Upper lobe of right lung (tissue), 1 donor: ENCODE measurements around the gene ZBP1. TPM values are rescaled to one million over a fixed set of nuclear protein-coding genes. Genes with fewer than 3 reads are reported as not detected.

Experiments used
- ATAC-seq: fragments of 200-7000 bp; cut with Tn5 transposase; one replicate; pipeline ENCODE4 v1.9.1; 2020; ENCODE audit warnings: mild to moderate bottlenecking, moderate library complexity
- DNase-seq: peaks from one replicate; pipeline ENCODE4 v3.0.0-alpha.2; 2020
- H3K27ac ChIP-seq: fragments of 200-600 bp; one replicate; pipeline ENCODE4 v1.8.0; 2022
- H3K27me3 ChIP-seq: fragments of 200-600 bp; one replicate; pipeline ENCODE4 v1.8.0; 2022; ENCODE audit warnings: mild to moderate bottlenecking
- H3K36me3 ChIP-seq: fragments of 200-600 bp; one replicate; pipeline ENCODE4 v1.8.0; 2022
- H3K4me1 ChIP-seq: fragments of 200-600 bp; one replicate; pipeline ENCODE4 v1.8.0; 2022
- H3K4me3 ChIP-seq: fragments of 200-600 bp; one replicate; pipeline ENCODE4 v1.8.0; 2022; ENCODE audit warnings: mild to moderate bottlenecking
- H3K9me3 ChIP-seq: fragments of 200-600 bp; one replicate; pipeline ENCODE4 v1.8.0; 2022
- intact Hi-C: fragments of 100-400 bp; cut with DNase I; formaldehyde crosslinking; loops from one replicate; pipeline ENCODE4 v1.11.0; 2022
- total RNA-seq: library from RNA; stranded (reverse); fragmentation: NEBNext Ultra II Directional; extraction: Animal tissue kit (Norgen Biotek cat#: 25700); gene quantifications from one replicate; pipeline ENCODE4 v1.2.1, GENCODE V29; 2021
- TF ChIP-seq, protein P1 (sequence below): fragments of 200-600 bp; IDR thresholded peaks from one replicate; pipeline ENCODE4 v1.8.0; 2022; ENCODE audit warnings: antibody characterized with exemption
- donor health status: DM: no; HTN: yes; CAD: no; lungs with severe emphysema.

The ZBP1 gene
- total RNA-seq, 1 donor from 2014 or later, result 2.7 TPM

DNA sequence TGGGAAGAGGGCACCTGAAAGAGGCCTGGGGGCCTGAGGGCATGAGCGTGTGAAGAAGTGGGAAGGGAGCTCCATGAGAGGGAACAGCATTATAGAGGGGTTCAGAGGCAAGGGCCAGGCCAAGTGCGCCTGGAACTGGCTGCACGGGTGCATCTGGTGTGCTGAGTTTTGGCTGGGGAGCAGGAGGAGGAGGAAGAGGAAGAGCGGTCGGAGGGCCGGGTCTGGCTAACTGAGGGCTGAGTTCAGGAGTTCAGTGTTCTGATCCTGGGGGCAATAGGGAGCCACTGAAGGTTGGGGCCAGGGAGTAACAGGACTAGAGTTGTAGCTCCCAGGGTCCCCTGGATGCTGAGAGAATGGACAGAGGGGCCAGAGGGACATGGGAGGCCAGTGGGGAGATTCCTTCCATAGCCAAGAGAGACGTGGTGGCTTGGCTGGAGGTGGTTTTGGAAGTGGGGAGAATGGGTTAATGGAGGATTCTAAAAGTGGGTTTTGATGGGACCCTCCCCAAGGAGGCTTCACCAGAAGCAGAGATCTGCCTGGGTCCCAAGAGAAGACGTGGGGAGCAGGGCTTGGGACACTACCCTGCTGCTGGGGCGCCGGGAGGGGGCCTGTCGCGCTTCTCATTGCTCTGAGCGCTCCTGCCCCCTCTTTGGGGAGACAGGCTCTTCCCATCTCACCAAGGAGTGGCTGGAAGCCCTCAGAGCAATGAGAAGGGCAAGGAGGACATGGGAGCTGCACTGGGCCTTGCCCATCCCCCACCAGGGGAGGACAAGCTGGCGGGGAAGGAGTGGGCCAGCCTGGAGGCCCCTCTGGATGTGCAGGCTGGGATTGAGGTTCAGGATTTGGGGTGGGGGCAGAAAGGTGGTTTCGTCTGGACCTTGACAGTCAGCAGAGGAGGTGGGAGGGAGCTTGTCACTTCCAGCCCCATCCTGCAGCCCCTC lies 28.7 kb downstream of the ZBP1 start:
- H3K27me3 ChIP-seq, result no peaks in the 10 kb centered on the region
- no peaks in the 10 kb centered on the region for H3K9me3 ChIP-seq
- ATAC-seq (no peak), DNase-seq (no peak)
- no peak overlapping the region for H3K4me3 ChIP-seq
- intact Hi-C loops, result loop anchor here (5.0 to 10.0 kb wide), 2 partner anchors 69 to 217 kb away; no protein-coding TSS in a partner anchor
- H3K4me1 ChIP-seq, result no peaks in the 10 kb centered on the region
- no peak overlapping the region for H3K27ac ChIP-seq
- TF ChIP-seq, protein P1, sequence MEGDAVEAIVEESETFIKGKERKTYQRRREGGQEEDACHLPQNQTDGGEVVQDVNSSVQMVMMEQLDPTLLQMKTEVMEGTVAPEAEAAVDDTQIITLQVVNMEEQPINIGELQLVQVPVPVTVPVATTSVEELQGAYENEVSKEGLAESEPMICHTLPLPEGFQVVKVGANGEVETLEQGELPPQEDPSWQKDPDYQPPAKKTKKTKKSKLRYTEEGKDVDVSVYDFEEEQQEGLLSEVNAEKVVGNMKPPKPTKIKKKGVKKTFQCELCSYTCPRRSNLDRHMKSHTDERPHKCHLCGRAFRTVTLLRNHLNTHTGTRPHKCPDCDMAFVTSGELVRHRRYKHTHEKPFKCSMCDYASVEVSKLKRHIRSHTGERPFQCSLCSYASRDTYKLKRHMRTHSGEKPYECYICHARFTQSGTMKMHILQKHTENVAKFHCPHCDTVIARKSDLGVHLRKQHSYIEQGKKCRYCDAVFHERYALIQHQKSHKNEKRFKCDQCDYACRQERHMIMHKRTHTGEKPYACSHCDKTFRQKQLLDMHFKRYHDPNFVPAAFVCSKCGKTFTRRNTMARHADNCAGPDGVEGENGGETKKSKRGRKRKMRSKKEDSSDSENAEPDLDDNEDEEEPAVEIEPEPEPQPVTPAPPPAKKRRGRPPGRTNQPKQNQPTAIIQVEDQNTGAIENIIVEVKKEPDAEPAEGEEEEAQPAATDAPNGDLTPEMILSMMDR, result no peak
- H3K36me3 ChIP-seq, result no peaks in the 10 kb centered on the region

DNA sequence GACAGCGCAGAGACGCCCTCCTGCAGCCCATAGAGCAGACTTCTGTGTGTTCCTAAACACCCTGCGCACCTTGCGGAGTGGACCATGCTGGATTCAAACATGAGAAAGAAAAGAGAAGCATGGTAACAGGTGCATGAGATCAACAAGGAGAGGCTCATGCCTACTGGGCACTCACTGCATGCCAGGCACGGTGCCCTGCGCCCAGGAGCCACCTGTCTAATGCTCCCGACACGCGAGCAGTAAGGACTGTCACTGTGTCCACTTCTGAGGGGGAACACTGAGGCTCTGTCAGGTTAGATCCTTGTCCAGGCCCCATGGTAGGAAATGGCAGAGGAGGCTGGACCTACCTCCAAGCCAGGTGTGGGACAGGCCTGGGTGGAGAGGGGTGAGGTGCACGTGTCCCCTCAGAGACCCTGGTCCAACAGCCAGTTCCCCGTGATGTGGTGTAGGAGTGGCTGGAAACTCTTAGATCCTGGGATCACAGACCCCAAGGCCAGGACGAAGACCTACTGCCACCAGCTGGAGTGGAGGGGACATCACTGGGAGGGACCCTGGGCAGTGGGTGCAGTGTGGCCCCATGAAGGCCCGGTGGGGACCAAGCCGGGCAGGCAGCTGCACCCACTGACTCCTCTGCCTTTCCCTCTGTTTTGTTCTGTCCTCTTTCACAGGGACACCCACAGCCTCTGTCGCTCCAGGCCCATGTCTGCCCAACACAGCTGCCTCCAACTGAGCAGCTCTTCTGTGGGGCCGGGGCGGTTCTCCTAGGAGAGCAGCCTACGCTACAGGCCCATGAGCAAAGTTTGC lies 29.5 kb downstream of the ZBP1 start:
- no peaks in the 10 kb centered on the region for H3K4me1 ChIP-seq
- H3K27ac ChIP-seq, result no peak overlapping the region
- intact Hi-C loops, result loop anchor here (5.0 to 10.0 kb wide), 2 partner anchors 68 to 216 kb away; no protein-coding TSS in a partner anchor
- no peaks in the 10 kb centered on the region for H3K9me3 ChIP-seq
- ATAC-seq (no peak), DNase-seq (no peak)
- no peaks in the 10 kb centered on the region for H3K27me3 ChIP-seq
- H3K36me3 ChIP-seq, result no peaks in the 10 kb centered on the region
- H3K4me3 ChIP-seq, result no peak overlapping the region
- TF ChIP-seq, protein P1, result no peak

DNA sequence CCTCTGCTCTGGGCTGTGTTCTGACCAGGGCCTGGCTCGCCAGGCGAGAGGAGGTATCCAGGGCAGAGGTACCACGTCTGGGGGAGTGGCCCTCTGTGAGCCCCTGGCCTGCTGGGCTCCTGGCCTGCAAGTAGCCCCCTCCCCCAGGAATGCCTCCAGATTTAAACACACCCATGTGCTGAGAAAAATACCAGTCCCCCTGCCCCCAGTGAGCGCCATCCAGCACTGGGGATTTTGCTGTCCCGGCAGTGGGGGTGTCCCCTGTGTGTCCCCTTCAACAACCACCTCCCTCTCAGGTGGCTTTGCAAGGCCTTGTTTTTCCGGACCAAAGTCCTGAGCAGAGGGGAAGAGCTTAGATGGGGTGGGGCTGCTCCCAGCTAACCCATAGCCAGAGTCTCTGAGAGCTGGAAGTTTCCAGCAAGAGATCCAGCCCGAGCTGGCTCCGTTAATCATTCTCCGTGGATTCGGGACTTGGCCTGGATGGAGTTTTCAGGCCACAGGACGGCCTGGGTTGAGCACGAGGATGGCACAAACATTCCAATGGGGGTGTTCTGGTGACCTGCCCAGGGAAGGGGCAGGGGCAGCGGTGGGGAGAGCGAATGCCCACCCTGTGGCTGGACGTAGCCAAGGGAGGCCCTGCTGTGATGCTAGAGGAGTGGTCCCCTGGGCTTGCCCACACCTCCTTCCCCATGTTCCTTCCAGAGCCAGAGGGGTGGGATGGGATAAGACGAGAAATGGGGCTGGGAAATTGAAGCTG lies 30.3 kb downstream of the ZBP1 start:
- Histone ChIP-seq H3K9me3 (no peaks in the 10 kb centered on the region), H3K4me1 (no peaks in the 10 kb centered on the region), H3K27me3 (no peaks in the 10 kb centered on the region), H3K36me3 (no peaks in the 10 kb centered on the region), H3K4me3 (no peak overlapping the region), H3K27ac (no peak overlapping the region)
- DNase-seq, result no peak
- ATAC-seq, result no peak
- TF ChIP-seq, protein P1, result no peak
- intact Hi-C loops, result loop anchor here (5.0 to 10.0 kb wide), 2 partner anchors 68 to 215 kb away; no protein-coding TSS in a partner anchor

DNA sequence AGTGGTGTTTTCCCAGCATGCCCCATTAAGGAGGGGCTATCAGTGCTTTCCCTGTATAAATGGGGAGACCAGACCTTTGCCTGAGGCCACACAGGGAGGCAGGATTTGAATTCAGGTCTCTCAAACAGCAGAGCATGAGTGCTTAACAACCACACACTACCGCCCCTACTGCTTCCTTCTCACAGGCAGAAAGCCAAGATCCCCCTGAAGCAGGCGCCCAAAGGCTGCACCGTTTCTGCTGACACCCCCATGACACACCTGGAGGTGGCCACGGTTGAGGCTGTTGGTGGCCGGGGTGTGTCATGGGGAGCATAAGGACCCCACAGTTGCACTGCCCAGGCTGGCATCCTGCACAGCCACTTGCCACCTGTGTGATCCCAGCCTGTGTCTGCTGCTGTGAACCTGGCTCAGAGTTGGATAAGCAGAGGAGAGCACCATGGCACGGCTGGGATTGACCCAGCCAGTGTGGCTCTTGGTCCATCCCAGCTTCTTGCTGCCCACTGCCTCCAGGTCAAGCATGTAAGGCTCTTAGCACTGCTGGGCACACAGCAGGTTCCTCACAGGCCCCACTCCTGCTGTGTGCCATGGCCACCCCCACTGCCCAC lies 31.0 kb downstream of the ZBP1 start:
- intact Hi-C loops, result no loop called here
- Histone ChIP-seq H3K27ac (no peak overlapping the region), H3K4me1 (no peaks in the 10 kb centered on the region), H3K9me3 (no peaks in the 10 kb centered on the region), H3K27me3 (no peaks in the 10 kb centered on the region), H3K36me3 (no peaks in the 10 kb centered on the region), H3K4me3 (no peak overlapping the region)
- ATAC-seq (no peak), DNase-seq (no peak)
- TF ChIP-seq, protein P1, result no peak

DNA sequence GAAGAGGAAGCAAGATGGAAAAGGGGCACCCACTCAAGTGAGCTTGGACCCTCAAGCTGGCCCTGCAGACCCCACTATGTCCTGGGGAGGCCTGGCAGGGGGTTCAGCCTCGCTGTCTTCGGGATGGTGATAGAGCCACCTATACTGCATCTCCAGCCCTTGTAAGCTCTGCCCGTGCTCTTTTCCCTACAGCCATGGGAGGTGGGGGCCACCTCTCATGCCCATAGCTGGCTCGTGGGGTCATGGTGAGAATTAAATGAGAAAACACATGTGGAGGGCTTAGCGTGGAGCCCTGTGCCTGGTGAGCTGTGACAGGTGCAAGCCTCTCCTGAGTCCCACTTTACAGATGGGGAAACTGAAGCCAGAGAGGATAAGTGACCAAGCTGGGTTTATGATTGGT lies 31.6 kb downstream of the ZBP1 start:
- Histone ChIP-seq H3K27ac (no peak overlapping the region), H3K27me3 (peaks cover 4% of the 10 kb centered on the region), H3K9me3 (no peaks in the 10 kb centered on the region), H3K36me3 (no peaks in the 10 kb centered on the region), H3K4me1 (no peaks in the 10 kb centered on the region), H3K4me3 (no peak overlapping the region)
- intact Hi-C loops, result no loop called here
- DNase-seq, result no peak
- TF ChIP-seq, protein P1, result no peak
- ATAC-seq, result no peak
